ENCODE measurements around the gene SPATS2. TPM values are rescaled to one million over a fixed set of nuclear protein-coding genes. Genes with fewer than 3 reads are reported as not detected.

Gene SPATS2
- total and polyA plus RNA-seq, 10 of the 15 experiments (the other 5 are each of a cell fraction or from before 2014, with no cell fraction given), result 9.0 to 54.2 (median 27.5) TPM

DNA sequence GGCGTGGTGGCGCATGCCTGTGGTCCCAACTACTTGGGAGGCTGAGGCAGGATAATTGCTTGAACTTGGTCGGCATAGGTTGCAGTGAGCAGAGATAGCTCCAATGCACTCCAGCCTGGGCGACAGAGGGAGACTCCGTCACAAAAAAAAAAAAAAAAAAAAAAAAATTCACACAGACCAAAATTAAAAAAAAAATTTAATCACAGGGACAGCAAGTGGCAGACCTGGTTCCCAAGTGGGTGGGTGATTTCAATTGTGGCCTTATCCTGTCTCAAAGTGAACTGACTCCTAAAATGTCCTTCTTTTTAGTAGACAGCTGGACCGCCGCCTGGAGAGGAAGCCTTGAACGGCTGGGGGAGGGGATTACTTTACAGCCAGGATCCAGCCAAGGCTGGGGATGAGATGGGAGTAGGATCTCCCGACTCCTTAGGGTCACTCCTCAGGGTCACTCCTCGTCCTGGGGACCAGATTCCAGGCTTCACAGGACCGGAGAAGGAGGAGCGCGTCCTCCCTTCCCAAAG is 170.0 kb downstream of the SPATS2 start:
- intact Hi-C loops (cut with micrococcal nuclease; ENCODE audit: unreplicated experiment), result no loop called here
- ChIA-PET CTCF (interaction anchor here (1.2 to 1.4 kb wide), 2 partner anchors 44 to 179 kb away, joined by 5 read pairs; no protein-coding TSS in a partner anchor), POLR2A (interaction anchor here (0.5 to 0.7 kb wide), 4 partner anchors 30 to 1032 kb away, joined by 3 to 6 read pairs (median 4); no protein-coding TSS in a partner anchor), SMC1A (ENCODE audit: uncharacterized antibody, unreplicated experiment) (interaction anchor here (1.0 kb wide), 1 partner anchor 179 kb away, joined by 4 read pairs; no protein-coding TSS in a partner anchor), RAD21 (ENCODE audit: unreplicated experiment) (interaction anchor here (1.2 kb wide), 1 partner anchor 44 kb away, joined by 5 read pairs; no protein-coding TSS in a partner anchor)
- FAIRE-seq (no peak), ATAC-seq (no peak), DNase-seq (ENCODE audit: low read depth, low spot score) (no peak)
- H3K79me2 ChIP-seq (ENCODE audit: control insufficient read depth, insufficient read depth, low read length), result no peaks in the 10 kb centered on the region
- no peaks in the 10 kb centered on the region for H3K36me3 ChIP-seq (ENCODE audit: control insufficient read depth in 2 of 2, insufficient read depth in 2 of 2, low read length in 1 of 2)
- BruUV-seq (replicated peaks), result no TSS peak
- peak overlapping the region; percentile 7; the same call in 1 of the 2 replicates for H2AFZ ChIP-seq (ENCODE audit: control insufficient read depth, low read depth, low read length)
- 22% methylated on average over 13 of the region's 13 CpGs for WGBS (ENCODE audit: insufficient coverage, insufficient replicate concordance, low lambda C conversion rate, missing lambda C conversion rate)
- H3K4me3 ChIP-seq, result peak overlapping the region; percentile 60; the same call in 1 of the 2 replicates
- H3K9me3 ChIP-seq (replicated peaks; ENCODE audit: control insufficient read depth, insufficient read depth, low read length), result no peaks in the 10 kb centered on the region
- H4K20me1 ChIP-seq (ENCODE audit: control insufficient read depth, insufficient read depth), result no peaks in the 10 kb centered on the region; the same call in 1 of the 2 replicates
- in situ Hi-C loops (cut with MboI), result no loop called here
- H3K4me2 ChIP-seq (ENCODE audit: control insufficient read depth, insufficient read depth), result peak overlapping the region; percentile 96
- H3K27ac ChIP-seq (ENCODE audit: control insufficient read depth, insufficient read depth), result no peak overlapping the region
- H3K4me1 ChIP-seq (ENCODE audit: control insufficient read depth, insufficient read depth, low read length), result peaks cover 14% of the 10 kb centered on the region
- H3K27me3 ChIP-seq (replicated peaks in 1 of 2; ENCODE audit: control insufficient read depth in 2 of 2, insufficient read depth in 2 of 2, low read length in 1 of 2), result peaks cover 13 to 21% of the 10 kb centered on the region in 2 experiments
- no peak for TF ChIP-seq ZNF384 (IDR thresholded peaks at IDR 0.05; ENCODE audit: borderline replicate concordance, low read depth, low read length)
- no peak for TF ChIP-seq ZBTB40 (IDR thresholded peaks at IDR 0.05; ENCODE audit: borderline replicate concordance)
- no peak overlapping the region for H3K9ac ChIP-seq (ENCODE audit: control insufficient read depth, insufficient read depth, low read length)
